DMS153 treated with DMSO at 0.1 percent for 48 hours (cell line): Measurements from ENCODE around the gene ALCAM.
"Not testable (repeated sequence)": the region's sequence is repeated elsewhere in the genome, so short reads cannot be mapped to it uniquely, and the experiment has no call there.

ENCODE experiments used
- DNase-seq: peaks from one replicate; lab custom pipeline; 2025; ENCODE audit not compliant: unreplicated experiment; lab: John Stamatoyannopoulos, UW

Gene ALCAM

GRCh38 chr3:105385819-105386508 is 19.3 kb downstream of the ALCAM start:
- peak; percentile 33 for DNase-seq

GRCh38 chr3:105387122-105387751 is 20.5 kb downstream of the ALCAM start:
- peak; percentile 81 for DNase-seq

DNA sequence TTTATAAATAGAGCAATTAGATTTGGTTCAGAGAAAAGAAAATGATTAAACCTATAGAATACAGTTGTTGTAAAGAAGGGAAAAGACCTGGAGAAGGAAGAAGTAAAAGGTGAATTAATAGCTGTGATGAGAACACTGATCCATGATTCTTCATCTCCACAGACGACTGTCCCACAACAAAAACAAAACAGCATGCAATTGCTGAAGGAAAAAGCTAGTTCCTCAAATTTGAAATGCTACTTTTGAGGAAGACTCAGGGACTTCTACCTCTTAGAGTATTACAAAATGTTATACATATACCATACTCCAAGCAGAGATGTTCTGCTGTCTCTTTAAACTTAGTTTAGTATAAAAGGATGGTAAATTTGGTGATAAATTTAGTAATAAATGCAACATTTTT is 21.5 kb downstream of the ALCAM start:
- DNase-seq, result no peak

- not testable (repeated sequence) for DNase-seq
These were observed 23.1 kb downstream of the ALCAM start for GRCh38 chr3:105389759-105390158.

GRCh38 chr3:105392598-105392997 is 25.9 kb downstream of the ALCAM start:
- DNase-seq, result not testable (repeated sequence)

GRCh38 chr3:105394177-105394576 is 27.5 kb downstream of the ALCAM start:
- DNase-seq, result no peak

DNA sequence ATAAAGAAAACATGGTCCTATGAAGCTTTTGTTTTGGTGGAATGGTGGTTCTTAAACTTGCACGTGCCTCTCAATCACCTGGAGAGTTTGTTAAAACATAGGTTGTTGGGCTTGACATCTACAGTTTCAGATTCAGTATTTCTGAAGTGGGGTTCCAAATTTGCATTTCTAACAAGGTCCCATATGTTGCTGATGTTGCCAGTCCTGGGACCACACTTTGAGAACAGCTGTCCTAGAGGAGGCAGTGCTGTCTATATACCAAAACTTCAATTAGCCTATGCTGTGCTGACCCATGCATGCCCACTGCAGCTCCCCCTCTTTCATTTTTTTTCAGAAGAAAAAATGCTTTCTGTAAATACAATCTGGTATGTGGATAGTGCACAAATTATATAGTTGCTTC is 31.3 kb downstream of the ALCAM start:
- no peak for DNase-seq

GRCh38 chr3:105398437-105398836 is 31.7 kb downstream of the ALCAM start:
- DNase-seq, result peak; percentile 11

DNA sequence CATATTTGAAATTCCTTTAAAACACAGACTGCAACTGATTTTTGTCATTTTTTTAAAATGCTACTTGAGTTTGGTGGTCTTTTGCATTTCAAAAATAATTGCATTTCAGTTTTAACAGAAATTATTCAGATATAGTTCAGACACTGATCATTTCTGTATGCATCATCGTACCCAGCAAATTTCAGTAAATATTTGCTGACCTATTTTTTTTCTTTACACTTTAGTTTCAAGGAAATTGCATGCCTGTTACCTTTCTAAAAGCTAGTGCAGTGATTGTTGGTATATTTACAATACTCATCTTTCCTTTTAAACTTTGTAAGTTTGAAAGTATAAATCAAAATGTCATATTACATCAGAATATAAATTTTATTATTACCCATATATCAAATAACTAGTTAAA is 32.4 kb downstream of the ALCAM start:
- DNase-seq, result no peak

GRCh38 chr3:105399611-105400010 is 32.9 kb downstream of the ALCAM start:
- DNase-seq, result no peak

GRCh38 chr3:105401254-105401653 is 34.5 kb downstream of the ALCAM start:
- DNase-seq, result no peak

DNA sequence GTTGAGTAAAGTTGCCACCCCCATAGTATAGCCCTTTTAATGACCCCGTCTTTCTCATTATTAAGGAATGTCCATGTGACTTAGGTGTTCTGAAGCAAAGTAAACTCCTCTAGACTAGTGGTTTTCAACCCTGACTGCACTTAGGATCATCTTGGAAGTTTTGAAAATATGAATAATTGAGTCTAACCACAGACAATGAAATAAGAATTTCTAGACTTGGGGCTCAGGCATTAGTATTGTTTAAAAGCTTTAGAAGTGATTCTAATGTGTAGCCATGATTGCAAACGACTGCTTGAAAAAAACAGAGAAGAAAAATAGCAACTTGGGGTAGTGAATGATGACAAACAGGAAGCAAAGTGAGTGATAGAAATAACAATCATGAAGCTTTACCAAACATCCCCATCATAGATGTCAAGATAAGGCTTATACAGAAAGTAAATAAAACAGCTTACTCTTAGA is 35.0 kb downstream of the ALCAM start:
- no peak for DNase-seq

- no peak for DNase-seq
These were observed 35.6 kb downstream of the ALCAM start for GRCh38 chr3:105402287-105402801.

DNA sequence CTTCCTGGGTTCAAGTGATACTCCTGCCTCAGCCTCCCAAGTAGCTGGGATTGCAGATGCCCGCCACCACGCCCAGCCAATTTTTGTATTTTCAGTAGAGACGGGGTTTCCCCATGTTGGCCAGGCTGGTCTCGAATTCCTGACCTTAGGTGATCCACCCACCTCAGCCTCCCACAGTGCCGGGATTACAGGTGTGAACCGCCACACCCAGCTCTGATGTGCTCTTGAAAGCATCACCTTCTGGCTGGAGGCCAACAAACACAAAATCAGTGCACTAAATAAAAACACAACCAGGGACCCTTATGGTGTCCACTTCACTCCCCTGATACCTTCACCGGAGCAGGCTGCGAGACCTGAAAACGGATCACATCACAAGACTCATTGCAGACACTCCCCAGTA is 36.3 kb downstream of the ALCAM start:
- not testable (repeated sequence) for DNase-seq

- DNase-seq, result no peak
These were observed 39.6 kb downstream of the ALCAM start for GRCh38 chr3:105406268-105406667.

GRCh38 chr3:105409364-105409763 is 42.7 kb downstream of the ALCAM start:
- no peak for DNase-seq

DNA sequence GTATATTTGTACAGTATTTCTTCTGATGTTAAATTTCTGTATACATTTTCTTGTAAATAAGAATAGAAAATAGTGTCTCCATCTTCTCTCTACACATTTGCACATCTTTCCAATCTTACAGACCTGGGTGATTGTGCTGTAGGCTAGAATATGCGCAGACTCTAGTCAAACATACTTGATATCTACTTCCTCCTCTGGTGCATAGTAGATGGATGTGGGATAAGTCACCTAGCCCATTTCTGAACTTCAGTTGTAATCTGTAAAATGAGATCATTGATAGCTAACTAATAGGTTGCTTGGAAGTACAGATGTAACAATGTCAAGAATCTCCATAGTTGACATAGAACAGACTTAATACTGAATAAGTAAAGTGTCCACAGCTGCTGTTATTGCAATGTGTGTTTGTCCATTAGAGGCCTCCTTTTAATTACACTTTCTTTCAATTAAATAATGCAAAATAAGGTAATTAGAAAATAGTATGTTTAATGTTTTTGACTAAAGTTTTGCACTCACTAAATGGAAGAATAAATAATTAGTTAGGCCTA is 46.7 kb downstream of the ALCAM start:
- no peak for DNase-seq

DNA sequence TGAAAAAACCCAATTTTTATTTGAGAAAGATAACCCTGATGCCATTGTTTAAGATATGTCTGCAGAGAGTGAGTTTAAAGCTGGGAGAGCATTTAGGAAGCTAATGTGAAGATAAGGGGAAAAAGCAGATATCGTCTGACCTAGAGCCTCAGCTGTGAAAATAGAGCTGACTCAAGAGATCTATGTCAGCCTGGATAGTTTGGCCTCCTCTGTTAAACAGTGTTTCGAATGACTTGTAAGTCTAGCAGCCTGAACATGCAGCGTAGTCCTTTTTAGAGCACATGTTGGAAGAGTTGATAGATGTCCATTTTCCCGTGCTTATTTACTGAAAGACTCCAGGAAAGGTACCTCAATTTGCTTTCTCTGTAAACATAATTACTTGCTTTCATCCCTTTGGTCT is 48.1 kb downstream of the ALCAM start:
- DNase-seq, result no peak

GRCh38 chr3:105415951-105416350 is 49.2 kb downstream of the ALCAM start:
- no peak for DNase-seq

- no peak for DNase-seq
These were observed 51.0 kb downstream of the ALCAM start for GRCh38 chr3:105417525-105418289.

GRCh38 chr3:105422645-105423044 is 55.9 kb downstream of the ALCAM start:
- DNase-seq, result no peak
